Peyer's patch (tissue), 4 donors: ENCODE data around the gene PDZD7. TPM values are rescaled to one million over a fixed set of nuclear protein-coding genes. Genes with fewer than 3 reads are reported as not detected.

Experiments
- DNase-seq, 3 donors: peaks; one replicate each; pipeline ENCODE4 v3.0.0-alpha.2; 2017 to 2019
- H3K27ac ChIP-seq, 4 donors: fragments of 200-600 bp; sonication (generic); one replicate each; pipeline ENCODE4 v1.5.1; 2016 to 2019
- H3K27me3 ChIP-seq, 2 donors: fragments of 200-600 bp; sonication (generic); one replicate each; pipeline ENCODE4 v1.5.1; 2019
- H3K36me3 ChIP-seq, 3 donors: fragments of 200-600 bp; sonication (generic); one replicate each; pipeline ENCODE4 v1.5.1; 2016 to 2019
- H3K4me1 ChIP-seq, 4 donors: fragments of 200-600 bp; sonication (generic); one replicate each; pipeline ENCODE4 v1.5.1; 2016 to 2019
- H3K4me3 ChIP-seq, 4 donors: fragments of 200-600 bp; sonication (generic); 1 replicate in 3 of 4; 2 replicates in 1 of 4; pipeline ENCODE4 v1.5.1; 2016 to 2019; ENCODE audit warnings: mild to moderate bottlenecking in 1 of 4
- H3K9me3 ChIP-seq, 4 donors: fragments of 200-600 bp; sonication (generic); one replicate each; pipeline ENCODE4 v1.5.1; 2016 to 2019; ENCODE audit warnings: mild to moderate bottlenecking in 1 of 4
- POLR2A ChIP-seq, 2 donors: fragments of 450-650 bp; IDR thresholded peaks; one replicate each; pipeline ENCODE4 v1.5.1; 2017; ENCODE audit warnings: antibody characterized with exemption in 2 of 2, mild to moderate bottlenecking in 2 of 2, moderate library complexity in 2 of 2
- total RNA-seq, 4 donors: library from RNA; depleted of rRNA; stranded (reverse); fragments of >200 nt; gene quantifications; one replicate each; pipeline ENCODE4 v1.1.0, GENCODE V29; 2016
- TF ChIP-seq, protein P1 (sequence below), 6 experiments: fragments of 450-650 bp in 4 of 6; fragments of 200-600 bp in 2 of 6; sonication (generic) in 1 of 6; IDR thresholded peaks; one replicate each; pipeline ENCODE4 v1.5.1; 2017 to 2019; ENCODE audit warnings: antibody characterized with exemption in 6 of 6, mild to moderate bottlenecking in 3 of 6, moderate library complexity in 1 of 6

PDZD7 gene
- total RNA-seq, 4 donors from 2014 or later, result 0.83 to 58.7 (median 51.3) TPM

DNA sequence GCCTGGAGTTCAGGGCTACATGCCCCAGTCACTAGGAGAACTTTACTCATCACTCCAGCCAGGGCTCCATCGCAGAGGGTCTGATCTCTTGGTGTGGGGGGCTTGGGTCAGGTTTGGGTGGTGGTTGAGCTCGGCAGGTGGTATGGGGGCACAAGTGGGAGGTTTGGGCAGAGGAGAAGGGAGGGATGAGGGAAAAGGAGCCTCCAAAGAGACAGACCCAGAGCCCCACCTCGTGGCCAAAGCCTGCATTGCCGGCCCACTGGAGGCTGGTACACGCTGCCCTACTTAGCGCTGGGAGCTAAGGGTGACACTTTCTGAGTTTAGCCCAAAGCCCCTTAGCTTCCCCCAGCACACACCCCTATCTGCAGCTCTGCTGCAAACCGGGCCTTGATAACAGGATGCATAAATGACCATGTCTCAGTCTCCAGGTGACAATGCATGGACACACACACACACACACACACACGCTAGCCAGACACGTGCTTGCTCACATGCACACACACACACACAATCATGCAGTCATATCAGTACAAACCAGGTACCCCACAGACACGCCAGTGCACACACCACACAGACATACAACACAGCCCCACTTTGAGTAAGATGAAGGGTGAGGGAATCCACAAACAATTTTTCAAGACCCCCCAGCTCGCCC is 16.6 kb downstream of the PDZD7 start:
- TF ChIP-seq, protein P1, sequence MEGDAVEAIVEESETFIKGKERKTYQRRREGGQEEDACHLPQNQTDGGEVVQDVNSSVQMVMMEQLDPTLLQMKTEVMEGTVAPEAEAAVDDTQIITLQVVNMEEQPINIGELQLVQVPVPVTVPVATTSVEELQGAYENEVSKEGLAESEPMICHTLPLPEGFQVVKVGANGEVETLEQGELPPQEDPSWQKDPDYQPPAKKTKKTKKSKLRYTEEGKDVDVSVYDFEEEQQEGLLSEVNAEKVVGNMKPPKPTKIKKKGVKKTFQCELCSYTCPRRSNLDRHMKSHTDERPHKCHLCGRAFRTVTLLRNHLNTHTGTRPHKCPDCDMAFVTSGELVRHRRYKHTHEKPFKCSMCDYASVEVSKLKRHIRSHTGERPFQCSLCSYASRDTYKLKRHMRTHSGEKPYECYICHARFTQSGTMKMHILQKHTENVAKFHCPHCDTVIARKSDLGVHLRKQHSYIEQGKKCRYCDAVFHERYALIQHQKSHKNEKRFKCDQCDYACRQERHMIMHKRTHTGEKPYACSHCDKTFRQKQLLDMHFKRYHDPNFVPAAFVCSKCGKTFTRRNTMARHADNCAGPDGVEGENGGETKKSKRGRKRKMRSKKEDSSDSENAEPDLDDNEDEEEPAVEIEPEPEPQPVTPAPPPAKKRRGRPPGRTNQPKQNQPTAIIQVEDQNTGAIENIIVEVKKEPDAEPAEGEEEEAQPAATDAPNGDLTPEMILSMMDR (IDR thresholded peaks at IDR 0.05), result peak; percentile 77 to 93 (median 89)
- no peak for TF ChIP-seq POLR2A (IDR thresholded peaks at IDR 0.05)
- Histone ChIP-seq H3K4me3 (no peak overlapping the region), H3K4me1 (peaks cover 0 to 25% (median 10%) of the 10 kb centered on the region in 4 donors)

DNA sequence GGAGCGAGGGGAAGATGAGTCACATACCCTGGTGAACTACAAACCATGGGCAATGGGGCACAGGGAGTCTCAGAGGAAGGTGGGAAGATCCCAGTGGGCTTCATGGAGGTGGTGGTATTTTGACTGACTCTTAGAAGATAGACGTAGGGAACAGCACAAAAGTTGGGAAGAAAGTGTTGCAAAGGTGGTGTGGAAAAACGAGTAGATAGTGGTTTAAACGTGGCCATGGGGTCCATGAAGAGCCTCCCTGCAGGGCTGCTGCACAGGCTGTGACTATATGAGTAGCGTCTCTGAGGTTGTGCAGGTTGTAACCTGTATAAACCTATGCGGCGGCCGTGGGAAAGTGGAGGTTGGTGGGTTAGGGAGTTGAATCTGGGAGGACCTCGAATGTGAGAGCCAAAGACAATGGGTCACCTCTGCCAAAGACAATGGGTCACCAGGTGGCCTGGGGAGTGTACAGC is 17.5 kb downstream of the PDZD7 start:
- H3K9me3 ChIP-seq, result no peaks in the 10 kb centered on the region
- TF ChIP-seq POLR2A (IDR thresholded peaks at IDR 0.05), result no peak
- H3K27me3 ChIP-seq, result no peaks in the 10 kb centered on the region
- peak overlapping the region in 2 of 4 donors; percentile 10 to 55 for H3K27ac ChIP-seq
- H3K4me3 ChIP-seq, result no peak overlapping the region
- no peak for DNase-seq
- H3K36me3 ChIP-seq, result no peaks in the 10 kb centered on the region
- H3K4me1 ChIP-seq, result peaks cover 0 to 18% (median 3%) of the 10 kb centered on the region in 4 donors

More for the DNA sequence above, 16.6 kb downstream of the PDZD7 start:
- H3K36me3 ChIP-seq, result no peaks in the 10 kb centered on the region
- no peaks in the 10 kb centered on the region for H3K27me3 ChIP-seq
- H3K27ac ChIP-seq, result no peak overlapping the region
- DNase-seq, result peak; percentile 83 to 94 (median 87)
- no peaks in the 10 kb centered on the region for H3K9me3 ChIP-seq

DNA sequence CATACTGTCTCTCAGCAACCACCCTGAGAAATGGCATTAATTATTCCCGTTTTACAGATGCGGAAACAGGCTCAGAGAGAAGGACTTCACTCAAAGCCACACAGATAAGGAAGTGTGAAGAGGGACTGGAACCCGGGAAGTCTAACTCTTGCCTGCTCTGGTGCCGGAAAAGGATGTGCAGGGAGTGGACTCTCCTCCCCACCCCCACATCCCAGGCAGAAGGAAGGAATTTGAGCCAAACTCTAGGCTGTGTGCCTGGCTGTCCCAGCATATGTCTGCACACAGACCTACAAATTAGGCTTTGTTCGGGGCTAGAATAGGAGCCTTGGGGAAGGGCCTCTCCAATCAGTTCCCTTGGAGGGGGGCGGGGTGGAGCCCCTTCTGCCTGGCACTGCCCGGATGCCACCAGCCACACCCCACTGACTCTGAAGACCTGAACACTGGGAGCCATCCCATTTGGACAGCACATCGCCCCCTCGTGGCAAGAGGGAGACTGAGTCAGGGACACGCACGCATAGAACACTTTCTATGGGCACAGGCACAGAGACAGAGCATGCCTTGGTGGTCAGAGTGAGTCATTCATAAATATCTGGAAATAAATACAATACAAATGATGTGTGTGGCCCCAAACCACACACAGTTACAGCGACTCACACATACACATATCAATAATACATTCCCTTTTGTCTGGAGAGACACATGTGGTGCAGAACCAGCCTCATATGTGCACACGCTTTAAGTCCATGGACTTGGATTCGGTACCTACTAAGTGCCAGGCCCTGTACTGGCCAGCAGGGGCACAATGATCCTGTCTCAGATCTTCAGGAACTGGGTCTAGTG is 18.2 kb downstream of the PDZD7 start:
- H3K4me1 ChIP-seq, result peaks cover 0 to 25% (median 3%) of the 10 kb centered on the region in 4 donors
- peak; percentile 80 to 95 (median 86) for DNase-seq
- no peaks in the 10 kb centered on the region for H3K27me3 ChIP-seq
- H3K4me3 ChIP-seq, result no peak overlapping the region
- no peaks in the 10 kb centered on the region for H3K9me3 ChIP-seq
- H3K36me3 ChIP-seq, result no peaks in the 10 kb centered on the region
- no peak for TF ChIP-seq POLR2A (IDR thresholded peaks at IDR 0.05)
- TF ChIP-seq, protein P1 (IDR thresholded peaks at IDR 0.05), result peak; percentile 72 to 94 (median 91)
- H3K27ac ChIP-seq, result peak overlapping the region in 2 of 4 donors; percentile 10 to 55

DNA sequence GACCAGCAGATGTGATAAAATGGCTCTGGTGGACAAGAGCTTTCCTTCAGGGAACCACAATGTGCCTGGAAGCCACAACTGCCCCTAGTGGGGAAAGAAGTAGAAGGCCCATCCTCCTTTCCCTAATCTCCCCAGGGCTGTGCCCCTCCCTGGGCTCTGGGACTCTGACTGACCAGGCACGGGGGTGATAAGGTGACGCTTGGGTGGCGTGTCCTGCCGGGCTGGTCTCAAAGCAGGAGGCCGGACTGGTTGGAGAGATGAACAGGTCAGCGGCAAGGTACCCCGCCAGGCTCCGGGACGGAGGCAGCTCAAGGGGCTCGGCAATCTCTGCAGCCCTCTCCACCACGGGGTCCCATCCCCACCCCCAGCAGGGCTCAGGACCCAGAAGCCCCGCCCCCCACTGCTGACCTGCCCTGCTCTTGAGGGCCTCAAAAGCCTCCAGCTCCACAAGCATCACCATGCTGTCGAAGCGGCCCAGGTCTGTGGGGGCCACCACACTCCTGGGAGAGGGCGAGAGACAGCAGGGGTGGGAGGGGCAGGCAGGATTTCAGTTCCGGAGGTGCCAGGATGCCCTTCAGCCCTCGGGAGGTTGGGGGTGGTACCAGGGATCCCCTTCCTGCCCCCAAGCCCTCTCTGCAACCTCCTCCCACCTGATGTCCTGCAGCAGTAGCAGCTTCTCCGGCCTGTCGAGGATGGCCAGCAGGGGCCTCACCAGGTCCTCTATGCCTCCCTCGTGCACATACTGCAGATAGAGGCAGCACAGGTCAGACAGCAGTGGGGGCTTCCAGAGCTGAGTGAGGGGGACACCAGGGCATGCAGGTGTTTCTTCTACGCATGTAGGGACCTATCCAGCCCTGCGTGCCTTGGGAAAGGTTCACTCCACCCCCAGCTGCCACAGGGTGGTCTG is 19.2 kb downstream of the PDZD7 start:
- TF ChIP-seq, protein P1 (IDR thresholded peaks at IDR 0.05), result peak in 2 of 6 experiments; percentile 9 to 18
- no peak for TF ChIP-seq POLR2A (IDR thresholded peaks at IDR 0.05)
- Histone ChIP-seq H3K9me3 (no peaks in the 10 kb centered on the region), H3K4me1 (peaks cover 0 to 32% (median 3%) of the 10 kb centered on the region in 4 donors), H3K27ac (no peak overlapping the region), H3K27me3 (no peaks in the 10 kb centered on the region), H3K4me3 (no peak overlapping the region), H3K36me3 (peaks cover 0 to 6% (median 0%) of the 10 kb centered on the region in 3 donors)
- DNase-seq, result no peak

DNA sequence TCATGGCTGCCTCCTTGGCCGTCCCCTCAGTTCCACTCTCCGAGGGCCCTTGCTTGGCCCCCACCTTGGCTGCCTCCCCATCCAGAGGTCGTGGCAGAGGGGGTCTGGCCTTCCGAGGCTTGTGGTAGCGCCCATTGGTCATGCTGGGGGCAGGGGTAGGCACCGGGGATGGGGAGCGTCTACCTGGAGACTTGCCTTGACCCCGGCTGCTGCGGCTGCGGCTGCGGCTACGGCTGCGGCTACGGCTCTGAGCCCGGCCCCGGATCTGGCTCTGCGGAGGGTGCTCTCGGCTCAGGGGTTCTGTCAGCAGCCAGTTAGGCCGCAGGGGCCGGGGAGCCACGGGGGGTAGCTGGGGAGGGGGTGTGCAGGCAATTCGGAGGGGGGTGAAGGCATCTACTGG is 20.6 kb downstream of the PDZD7 start:
- H3K27me3 ChIP-seq, result no peaks in the 10 kb centered on the region
- H3K4me3 ChIP-seq, result no peak overlapping the region
- H3K36me3 ChIP-seq, result peaks cover 0 to 20% (median 0%) of the 10 kb centered on the region in 3 donors
- H3K4me1 ChIP-seq, result peaks cover 0 to 34% (median 3%) of the 10 kb centered on the region in 4 donors
- H3K27ac ChIP-seq, result no peak overlapping the region
- no peaks in the 10 kb centered on the region for H3K9me3 ChIP-seq
- no peak for DNase-seq
- TF ChIP-seq POLR2A (IDR thresholded peaks at IDR 0.05), result no peak
- TF ChIP-seq, protein P1 (IDR thresholded peaks at IDR 0.05), result no peak
